Natural killer cell (primary cell): ENCODE results near the gene LIPE. TPM values are rescaled to one million over a fixed set of nuclear protein-coding genes. Genes with fewer than 3 reads are reported as not detected.

ENCODE experiments used
- ATAC-seq, 3 donors: fragments of 150-1000 bp in 2 of 3; fragments of 200-7000 bp in 1 of 3; cut with Tn5 transposase; 1 replicate in 1 of 3; 2 replicates in 2 of 3; pipeline ENCODE4 v1.10.0; 2021; ENCODE audit warnings: mild to moderate bottlenecking in 2 of 3, moderate library complexity in 2 of 3
- DNase-seq, 2 donors: peaks; one replicate each; pipeline versions ENCODE4 v3.0.0 to v3.0.0-alpha.2; 2013 to 2021; ENCODE audit warnings: mixed read lengths in 1 of 2
- H3K27ac ChIP-seq: one replicate; pipeline ENCODE4 v1.5.1; 2013; ENCODE audit warnings: mild to moderate bottlenecking, low read length
- H3K27me3 ChIP-seq: one replicate; pipeline ENCODE4 v1.6.1; 2013; ENCODE audit warnings: low read length; ENCODE audit not compliant: control insufficient read depth, insufficient read depth
- H3K36me3 ChIP-seq: one replicate; pipeline ENCODE4 v1.6.1; 2013; ENCODE audit warnings: low read length; ENCODE audit not compliant: control insufficient read depth, insufficient read depth
- H3K4me1 ChIP-seq: one replicate; pipeline ENCODE4 v1.6.1; 2013; ENCODE audit warnings: low read length; ENCODE audit not compliant: control insufficient read depth, insufficient read depth
- H3K4me3 ChIP-seq: one replicate; pipeline ENCODE4 v1.5.1; 2013; ENCODE audit warnings: low read length
- H3K9me3 ChIP-seq: one replicate; pipeline ENCODE4 v1.6.1; 2013; ENCODE audit warnings: low read length; ENCODE audit not compliant: control insufficient read depth, insufficient read depth
- H3K27ac Mint-ChIP-seq, 2 donors: one replicate each; pipeline ENCODE4 v1.8.0; 2022; ENCODE audit warnings: mild to moderate bottlenecking in 2 of 2, mixed read lengths in 2 of 2, moderate library complexity in 1 of 2
- H3K27me3 Mint-ChIP-seq, 2 donors: one replicate each; pipeline ENCODE4 v1.8.0; 2022; ENCODE audit warnings: low read depth in 2 of 2, mixed read lengths in 2 of 2
- H3K36me3 Mint-ChIP-seq: one replicate; pipeline ENCODE4 v1.8.0; 2022; ENCODE audit warnings: mixed read lengths
- H3K4me1 Mint-ChIP-seq, 2 donors: one replicate each; pipeline ENCODE4 v1.8.0; 2022; ENCODE audit warnings: mixed read lengths in 2 of 2
- H3K4me3 Mint-ChIP-seq: one replicate; pipeline ENCODE4 v1.8.0; 2022; ENCODE audit warnings: mild to moderate bottlenecking, moderate library complexity, mixed read lengths
- H3K9me3 Mint-ChIP-seq, 2 donors: one replicate each; pipeline ENCODE4 v1.8.0; 2022; ENCODE audit warnings: mixed read lengths in 2 of 2
- whole genome bisulfite sequencing: methylation state at CpG from one replicate; pipeline ENCODE4 v1.1.7; 2013; ENCODE audit warnings: missing lambda C conversion rate; ENCODE audit not compliant: insufficient coverage; 5-methylcytosine and 5-hydroxymethylcytosine counted together
- intact Hi-C: fragments of 100-400 bp; cut with micrococcal nuclease; formaldehyde crosslinking; loops from one replicate; pipeline ENCODE4 v1.14.2; 2022
- total RNA-seq, 4 donors: library from RNA; stranded (reverse); fragments of 120-200 nt in 1 of 4; gene quantifications; one replicate each; pipeline versions ENCODE4 v1.2.3 to v1.2.4, GENCODE V29; 2013 to 2022
- TF ChIP-seq, protein P1 (sequence below): fragments of 200-600 bp; IDR thresholded peaks from one replicate; pipeline ENCODE4 v1.8.0; 2022; ENCODE audit warnings: antibody characterized with exemption

Gene LIPE
- total RNA-seq, 3 donors from 2014 or later (not counting 1 experiment from before 2014, with no cell fraction given): 5.3 to 13.3 (median 11.7) TPM

DNA sequence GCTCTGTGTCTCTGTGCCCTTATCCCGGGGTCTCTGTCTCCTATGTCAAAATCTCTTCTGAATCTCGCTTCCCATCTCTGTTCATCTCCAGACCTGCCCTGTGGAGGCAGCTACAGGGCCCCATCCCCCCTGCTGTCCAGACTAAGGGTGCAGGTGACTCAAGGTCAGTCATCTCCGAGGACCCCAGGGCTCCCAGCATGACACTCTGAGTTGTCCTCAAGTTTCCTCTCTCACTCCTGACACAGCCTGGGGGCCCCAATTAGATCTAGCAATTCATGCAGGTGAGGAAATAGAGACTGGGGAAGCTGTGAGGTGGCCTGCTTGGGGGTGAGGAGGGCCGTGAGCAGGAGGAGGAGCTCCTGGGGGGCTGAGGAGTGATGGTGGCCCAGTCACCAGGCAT lies 35.0 kb downstream of the LIPE start:
- Mint-ChIP-seq H3K4me3 (no peak overlapping the region), H3K4me1 (peaks cover 9 to 13% of the 10 kb centered on the region in 2 donors), H3K36me3 (no peaks in the 10 kb centered on the region), H3K27ac (no peak overlapping the region), H3K9me3 (no peaks in the 10 kb centered on the region), H3K27me3 (peaks cover 16 to 23% of the 10 kb centered on the region in 2 donors)
- TF ChIP-seq, protein P1, sequence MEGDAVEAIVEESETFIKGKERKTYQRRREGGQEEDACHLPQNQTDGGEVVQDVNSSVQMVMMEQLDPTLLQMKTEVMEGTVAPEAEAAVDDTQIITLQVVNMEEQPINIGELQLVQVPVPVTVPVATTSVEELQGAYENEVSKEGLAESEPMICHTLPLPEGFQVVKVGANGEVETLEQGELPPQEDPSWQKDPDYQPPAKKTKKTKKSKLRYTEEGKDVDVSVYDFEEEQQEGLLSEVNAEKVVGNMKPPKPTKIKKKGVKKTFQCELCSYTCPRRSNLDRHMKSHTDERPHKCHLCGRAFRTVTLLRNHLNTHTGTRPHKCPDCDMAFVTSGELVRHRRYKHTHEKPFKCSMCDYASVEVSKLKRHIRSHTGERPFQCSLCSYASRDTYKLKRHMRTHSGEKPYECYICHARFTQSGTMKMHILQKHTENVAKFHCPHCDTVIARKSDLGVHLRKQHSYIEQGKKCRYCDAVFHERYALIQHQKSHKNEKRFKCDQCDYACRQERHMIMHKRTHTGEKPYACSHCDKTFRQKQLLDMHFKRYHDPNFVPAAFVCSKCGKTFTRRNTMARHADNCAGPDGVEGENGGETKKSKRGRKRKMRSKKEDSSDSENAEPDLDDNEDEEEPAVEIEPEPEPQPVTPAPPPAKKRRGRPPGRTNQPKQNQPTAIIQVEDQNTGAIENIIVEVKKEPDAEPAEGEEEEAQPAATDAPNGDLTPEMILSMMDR: no peak
- no peak for ATAC-seq
- Histone ChIP-seq H3K9me3 (no peaks in the 10 kb centered on the region), H3K4me3 (no peak overlapping the region), H3K36me3 (no peaks in the 10 kb centered on the region), H3K27ac (no peak overlapping the region), H3K27me3 (peaks cover 3% of the 10 kb centered on the region), H3K4me1 (peaks cover 8% of the 10 kb centered on the region)
- DNase-seq: no peak
- 75% methylated on average over 4 of the region's 4 CpGs for WGBS
- intact Hi-C loops: no loop called here

DNA sequence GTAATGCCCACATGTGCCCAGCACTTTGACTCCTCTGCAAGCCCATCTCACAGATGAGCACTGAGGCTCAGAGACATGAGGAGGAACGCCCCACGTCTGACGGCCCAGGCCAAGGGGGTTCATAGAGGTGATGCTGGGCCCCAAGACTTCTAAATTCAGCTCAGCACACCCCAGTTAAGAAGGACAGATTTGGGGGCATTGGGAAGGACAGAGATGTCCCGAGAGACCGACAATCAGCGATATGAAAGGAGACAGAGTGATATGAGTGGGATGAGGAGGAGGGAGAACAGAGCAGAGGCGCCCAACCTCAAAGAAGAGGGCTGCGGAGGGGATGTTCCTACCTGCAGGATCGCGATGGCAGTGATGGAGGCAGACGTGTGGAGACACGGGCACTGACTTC lies 37.3 kb downstream of the LIPE start, which contains the start of gene CNFN:
TSS of gene CNFN (minus strand) at position 399 of the 400 bp plus-strand sequence. CDS start 1,260 bp downstream, outside the sequence.
- Histone ChIP-seq H3K9me3 (no peaks in the 10 kb centered on the region), H3K4me3 (no peak within 1 kb of the TSS), H3K4me1 (peaks cover 9% of the 10 kb centered on the region), H3K36me3 (no peaks in the 10 kb centered on the region), H3K27ac (no peak within 1 kb of the TSS), H3K27me3 (peaks cover 3% of the 10 kb centered on the region)
- Mint-ChIP-seq H3K4me1 (peaks cover 7 to 9% of the 10 kb centered on the region in 2 donors), H3K27ac (no peak within 1 kb of the TSS), H3K36me3 (no peaks in the 10 kb centered on the region), H3K9me3 (no peaks in the 10 kb centered on the region), H3K4me3 (no peak within 1 kb of the TSS), H3K27me3 (peaks cover 16 to 34% of the 10 kb centered on the region in 2 donors)
- TF ChIP-seq, protein P1: no peak
- ATAC-seq (no peak), DNase-seq (no peak)
- intact Hi-C loops: no loop called here
- 68% methylated on average over 12 of the region's 12 CpGs for WGBS

DNA sequence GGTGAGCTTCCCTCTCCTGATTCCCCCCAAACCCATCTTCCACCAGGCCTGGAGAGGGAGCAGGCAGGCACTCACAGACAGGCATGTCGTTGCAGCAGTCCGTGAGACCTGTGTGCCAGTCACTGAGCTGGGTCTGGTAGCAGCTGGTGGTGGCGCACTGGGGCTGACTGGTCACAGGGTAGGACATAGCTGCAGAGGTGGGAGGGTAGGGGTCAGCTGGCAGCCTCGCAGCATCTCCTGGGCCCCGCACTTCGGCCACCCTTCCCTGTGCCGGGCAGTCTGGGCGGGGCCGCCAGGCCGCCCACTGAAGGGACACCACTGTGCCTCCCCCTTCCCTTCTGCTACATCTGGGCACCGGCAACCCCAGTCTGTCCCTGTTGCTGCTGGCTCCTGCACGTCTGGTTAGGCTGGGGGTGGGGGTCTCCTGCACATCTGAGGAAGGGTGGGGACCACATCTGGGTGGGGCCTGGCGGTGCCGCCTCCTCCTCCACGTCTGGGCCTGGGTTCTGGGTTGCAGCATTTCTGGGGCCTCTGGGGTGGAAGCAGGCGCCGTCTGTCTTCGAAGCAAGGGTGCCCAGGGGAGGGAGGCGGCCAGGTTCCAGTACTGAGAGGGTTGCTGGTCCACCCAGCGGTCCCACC lies 38.2 kb downstream of the LIPE start:
- no peak overlapping the region for H3K27ac Mint-ChIP-seq
- no peak overlapping the region for H3K4me3 Mint-ChIP-seq
- Histone ChIP-seq H3K27ac (no peak overlapping the region), H3K36me3 (no peaks in the 10 kb centered on the region), H3K4me1 (peaks cover 9% of the 10 kb centered on the region), H3K9me3 (no peaks in the 10 kb centered on the region), H3K27me3 (peaks cover 3% of the 10 kb centered on the region), H3K4me3 (no peak overlapping the region)
- no peaks in the 10 kb centered on the region for H3K36me3 Mint-ChIP-seq
- 86% methylated on average over 18 of the region's 20 CpGs for WGBS
- no peak for ATAC-seq
- H3K4me1 Mint-ChIP-seq: peaks cover 7 to 9% of the 10 kb centered on the region in 2 donors
- TF ChIP-seq, protein P1: no peak
- peaks cover 16 to 34% of the 10 kb centered on the region in 2 donors for H3K27me3 Mint-ChIP-seq
- intact Hi-C loops: no loop called here
- no peak for DNase-seq
- H3K9me3 Mint-ChIP-seq: no peaks in the 10 kb centered on the region
